ENCODE measurements around the gene ZNF335.
A peak's percentile ranks its signal among the peaks of the same experiment; 100 is the strongest.
"Not testable (repeated sequence)": the region's sequence is repeated elsewhere in the genome, so short reads cannot be mapped to it uniquely, and the experiment has no call there.

The ZNF335 gene

GRCh38 chr20:46004187-46004586 is 32.2 kb upstream of the ZNF335 start:
- no peak for DNase-seq

DNA sequence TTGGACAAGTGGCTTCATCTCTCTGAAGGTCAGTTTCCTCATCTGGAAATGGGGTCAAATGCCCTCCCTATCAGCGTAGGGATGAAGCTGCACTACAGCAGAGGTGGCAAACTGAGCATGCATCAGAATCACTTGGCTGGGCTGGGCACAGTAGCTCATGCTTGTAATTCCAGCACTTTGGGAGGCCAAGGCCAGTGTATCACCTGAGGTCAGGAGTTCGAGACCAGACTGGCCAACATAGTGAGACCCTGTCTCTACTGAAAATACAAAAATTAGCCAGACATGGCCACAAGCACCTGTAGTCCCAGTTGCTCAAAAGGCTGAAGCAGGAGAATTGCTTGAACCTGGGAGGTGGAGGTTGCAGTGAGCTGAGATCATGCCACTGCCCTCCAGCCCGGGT is 30.0 kb upstream of the ZNF335 start:
- DNase-seq = no peak

DNA sequence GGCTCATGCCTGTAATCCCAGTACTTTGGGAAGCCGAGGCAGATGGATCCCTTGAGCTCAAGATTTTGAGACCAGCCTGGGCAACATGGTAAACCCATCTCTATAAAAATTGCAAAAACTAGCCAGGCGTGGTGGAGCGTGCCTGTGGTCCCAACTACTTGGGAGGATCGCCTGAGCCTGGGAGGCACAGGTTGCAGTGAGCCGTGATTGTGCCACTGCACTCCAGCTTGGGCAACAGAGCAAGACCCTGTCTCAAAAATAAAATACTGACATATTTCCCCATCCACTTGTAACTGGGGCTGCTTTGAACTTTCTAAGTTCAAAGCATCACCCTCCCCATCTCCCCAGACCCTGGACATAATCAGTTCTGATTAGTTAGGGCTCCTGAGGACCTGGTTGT is 29.5 kb upstream of the ZNF335 start:
- DNase-seq = no peak

GRCh38 chr20:46000262-46000996 is 28.4 kb upstream of the ZNF335 start:
- no peak for DNase-seq

DNA sequence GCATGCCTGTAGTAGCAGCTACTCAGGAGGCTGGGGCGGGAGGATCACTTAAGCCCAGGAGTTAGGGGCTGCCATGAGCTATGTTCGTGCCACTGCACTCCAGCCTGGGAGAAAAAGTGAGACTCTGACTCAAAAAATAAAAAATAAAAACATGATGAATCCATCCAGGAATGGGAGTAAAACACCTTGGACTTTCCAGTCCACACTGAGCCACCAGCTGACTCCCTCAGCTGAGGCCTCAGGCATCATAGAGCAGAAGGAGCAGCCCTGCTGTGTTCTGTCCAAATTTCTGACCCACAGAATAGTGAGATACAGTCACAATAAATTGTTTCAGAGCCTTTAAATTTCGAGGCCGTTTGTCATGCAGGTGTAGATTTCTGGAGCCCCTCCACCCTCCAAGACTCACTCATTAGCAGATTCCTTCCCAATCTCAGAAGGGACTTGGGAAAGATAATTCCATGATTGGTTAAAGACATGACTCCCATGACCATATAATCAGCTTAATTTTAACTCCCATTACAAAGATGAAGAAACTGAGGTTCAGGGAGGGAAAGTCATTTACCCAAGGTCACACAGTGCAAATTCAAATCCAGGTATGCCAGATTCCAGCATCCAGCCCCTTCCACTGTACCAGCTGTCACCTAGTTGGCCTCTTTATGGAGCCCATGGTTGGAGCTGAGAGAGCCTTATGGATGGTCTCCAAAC is 27.7 kb upstream of the ZNF335 start:
- DNase-seq = no peak

- DNase-seq = no peak
These were observed 26.8 kb upstream of the ZNF335 start for GRCh38 chr20:45998761-45999160.

GRCh38 chr20:45998337-45998736 is 26.3 kb upstream of the ZNF335 start:
- DNase-seq = no peak

- DNase-seq = no peak
These were observed 25.2 kb upstream of the ZNF335 start for GRCh38 chr20:45997187-45997586.

GRCh38 chr20:45995495-45996097 is 23.6 kb upstream of the ZNF335 start:
- not testable (repeated sequence) for DNase-seq

DNA sequence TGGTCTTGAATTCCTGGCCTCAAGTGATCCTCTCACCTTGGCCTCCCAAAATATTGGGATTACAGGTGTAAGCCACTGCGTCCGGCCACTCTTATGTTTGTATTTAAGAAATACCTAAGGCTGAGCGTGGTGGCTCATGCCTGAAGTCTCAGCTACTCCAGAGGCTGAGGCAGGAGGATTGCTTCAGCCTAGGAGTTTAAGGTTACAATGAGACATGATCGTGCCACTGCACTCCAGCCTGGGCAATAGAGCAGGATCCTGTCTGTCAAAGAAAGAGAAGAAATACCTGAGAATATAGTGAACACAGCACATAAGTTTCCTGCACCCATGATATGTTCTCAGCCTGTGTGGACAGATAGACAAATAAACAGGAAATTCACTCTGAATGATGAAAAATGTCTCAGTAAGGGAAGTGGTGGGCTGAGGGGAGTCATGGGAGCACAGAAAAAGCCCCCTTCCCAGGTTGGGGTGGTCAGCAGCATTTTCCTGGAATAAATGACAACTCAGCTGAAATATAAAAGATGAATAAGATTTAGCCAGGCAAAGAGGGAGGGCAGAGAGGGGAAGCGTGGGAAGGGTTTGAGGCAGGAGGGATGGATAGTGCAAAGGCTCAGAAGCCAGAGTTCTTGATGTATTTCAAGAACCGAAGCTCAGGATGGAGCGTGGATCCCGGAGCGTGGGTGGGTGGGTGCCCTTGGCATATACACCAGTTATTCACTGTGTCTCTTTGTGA is 22.9 kb upstream of the ZNF335 start:
- DNase-seq = no peak

DNA sequence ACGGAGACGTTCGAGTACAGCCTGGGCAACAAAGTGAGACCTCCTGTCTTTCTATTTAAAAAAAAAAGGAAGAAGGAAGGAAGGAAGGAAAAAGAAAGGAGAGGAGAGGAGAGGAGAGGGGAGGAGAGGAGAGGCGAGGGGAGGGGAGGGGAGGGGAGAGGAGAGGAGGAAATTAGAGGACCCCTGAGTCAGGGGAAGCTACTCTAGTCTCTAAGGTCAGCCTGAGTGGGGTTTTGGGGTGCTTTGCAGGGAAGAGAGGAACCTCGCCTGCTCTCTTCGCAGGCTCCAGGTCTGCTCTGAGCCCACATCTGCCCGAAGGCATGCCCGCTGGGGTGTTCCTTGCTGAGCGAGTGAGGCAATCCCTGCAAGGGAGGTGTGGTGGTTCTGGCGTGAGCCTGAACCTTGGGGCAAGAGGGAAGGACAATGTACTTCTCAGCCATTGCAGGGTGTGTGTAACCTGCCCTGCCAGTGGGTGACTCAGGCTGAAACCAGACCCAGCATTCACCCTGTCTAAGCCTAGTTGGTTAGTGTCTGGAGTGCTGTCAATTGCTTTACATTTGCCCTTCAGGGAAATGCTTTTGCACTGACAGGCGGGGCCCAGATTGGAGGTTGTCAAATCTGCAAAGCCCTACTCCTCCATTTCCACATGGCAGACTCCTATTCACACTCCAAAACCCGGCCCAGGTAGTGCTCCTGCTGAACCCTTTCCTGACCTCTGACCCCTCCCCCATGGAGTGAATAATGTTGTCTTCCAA is 21.4 kb upstream of the ZNF335 start:
- DNase-seq = no peak

GRCh38 chr20:45991616-45992015 is 19.6 kb upstream of the ZNF335 start:
- DNase-seq = no peak

- not testable (repeated sequence) for DNase-seq
These were observed 16.8 kb upstream of the ZNF335 start for GRCh38 chr20:45988830-45989229.

DNA sequence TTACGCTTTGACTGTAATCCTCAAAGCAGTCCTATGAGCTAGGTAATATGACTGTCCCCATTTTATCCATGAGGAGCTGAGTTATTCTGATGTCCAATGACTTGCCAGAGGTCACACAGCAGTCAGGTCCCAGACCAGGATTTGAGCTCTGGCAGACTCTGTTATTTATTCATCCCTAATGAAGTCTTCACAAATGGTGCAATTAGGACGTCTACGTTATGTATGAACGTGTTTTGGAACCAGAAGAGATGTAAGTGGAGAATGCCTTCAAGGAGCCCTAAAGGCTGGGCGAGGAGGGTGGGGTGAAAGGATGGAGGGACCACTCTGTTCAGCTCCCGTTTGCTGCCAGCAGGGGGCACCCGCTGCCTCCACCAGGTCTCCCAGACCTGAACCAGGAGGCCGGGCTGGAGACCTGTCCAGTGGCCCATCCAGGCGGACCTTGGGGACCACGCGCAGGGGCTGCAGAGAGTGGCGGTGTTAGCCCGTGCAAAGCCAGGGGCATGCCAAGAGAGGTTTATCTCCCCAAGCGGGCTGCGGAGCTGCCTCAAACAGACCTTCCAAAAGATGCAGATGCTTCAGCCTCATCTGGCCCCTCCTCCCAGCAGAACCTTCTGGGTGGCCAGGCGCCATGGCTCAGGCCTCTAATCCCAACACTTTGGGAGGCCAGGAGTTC is 15.2 kb upstream of the ZNF335 start:
- peak; percentile 40 for DNase-seq

DNA sequence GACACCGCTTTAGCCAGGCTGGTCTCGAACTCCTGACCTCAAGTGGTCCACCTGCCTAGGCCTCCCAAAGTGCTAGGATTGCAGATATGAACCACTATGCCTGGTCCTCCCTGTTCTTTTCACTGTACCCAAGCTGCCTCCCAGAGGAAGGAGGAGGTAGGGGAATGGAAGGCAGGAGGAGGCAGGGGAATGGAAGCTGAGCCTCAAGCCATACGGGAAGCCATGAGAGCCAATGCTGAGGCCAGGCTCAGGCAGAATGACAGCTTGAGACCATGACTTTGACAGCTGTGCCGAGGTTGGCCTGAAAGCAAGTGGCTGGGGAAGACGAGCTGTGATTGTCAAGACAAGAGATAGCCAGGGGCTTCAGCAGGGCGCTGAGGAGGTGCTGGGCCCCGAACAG is 13.6 kb upstream of the ZNF335 start:
- DNase-seq = no peak

DNA sequence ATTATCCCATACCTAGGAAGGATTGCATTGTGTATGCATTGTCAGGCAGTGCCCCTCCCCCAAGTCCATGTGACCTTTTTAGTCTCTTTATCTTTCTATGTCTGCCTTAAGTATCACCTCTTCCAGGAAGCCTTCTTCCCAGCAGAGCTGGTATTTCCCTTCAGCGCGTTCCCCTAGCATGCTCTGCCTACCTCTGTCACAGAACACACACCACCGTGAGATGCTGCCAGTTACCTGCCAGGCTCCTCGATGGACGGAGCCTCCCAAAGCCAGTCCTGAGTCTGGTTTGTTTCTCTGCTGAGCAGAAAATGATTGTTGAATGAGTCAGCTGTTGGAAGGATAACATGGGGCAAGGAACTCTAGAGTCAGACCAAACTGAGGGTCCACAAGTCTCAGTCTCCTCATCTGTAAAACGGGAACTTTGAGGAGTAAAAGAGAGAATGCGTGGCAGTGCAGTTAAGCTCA is 11.3 kb upstream of the ZNF335 start:
- no peak for DNase-seq

DNA sequence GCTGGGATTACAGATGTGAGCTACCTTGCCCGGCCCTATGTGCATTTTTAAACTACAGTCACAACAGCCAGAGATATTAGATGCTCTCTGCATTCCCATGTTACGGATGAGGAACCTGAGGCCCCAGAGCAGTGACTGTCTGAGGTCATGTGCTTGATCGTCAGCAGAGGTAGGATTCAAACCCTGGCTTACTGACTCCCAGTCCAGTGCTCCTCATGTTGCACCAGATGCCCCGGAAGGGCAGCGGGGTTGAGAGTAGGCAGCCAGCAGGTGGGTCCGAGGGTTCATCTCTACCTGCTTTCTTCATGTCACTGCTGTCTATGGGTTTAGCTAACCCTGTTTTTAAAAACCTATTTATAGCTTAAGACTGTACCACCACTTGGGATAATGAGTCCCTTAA is 9.3 kb upstream of the ZNF335 start:
- DNase-seq = no peak

DNA sequence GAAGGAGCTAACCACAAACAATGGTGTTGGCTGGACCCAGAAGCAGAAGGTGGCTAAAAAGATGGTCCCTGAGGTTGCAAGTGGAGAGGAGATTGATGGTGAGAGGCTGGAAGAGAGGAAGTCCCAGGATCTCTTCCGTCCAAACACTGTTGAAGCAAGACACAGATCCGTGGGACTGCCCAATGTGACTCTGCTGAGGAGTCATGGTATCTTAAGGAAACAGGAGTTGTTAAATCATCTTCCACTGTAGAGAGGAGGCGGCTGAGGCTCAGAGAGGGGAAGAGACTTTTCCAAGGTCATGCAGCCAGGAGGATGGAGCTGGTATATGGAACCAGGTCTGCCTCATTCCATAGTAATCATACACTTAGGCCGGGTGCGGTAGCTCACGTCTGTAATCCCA is 4.1 kb upstream of the ZNF335 start:
- no peak for DNase-seq

- no peak for DNase-seq
These were observed 3.7 kb upstream of the ZNF335 start for GRCh38 chr20:45975686-45976085.

GRCh38 chr20:45974896-45975565 is 3.0 kb upstream of the ZNF335 start:
- DNase-seq = no peak
